Subcutaneous abdominal adipose tissue (tissue), 5 donors: Measurements from ENCODE around the gene FURIN.
"Not testable (repeated sequence)": the region's sequence is repeated elsewhere in the genome, so short reads cannot be mapped to it uniquely, and the experiment has no call there.

Experiments
- H3K27ac ChIP-seq: one replicate; pipeline ENCODE4 v1.7.0; 2013; ENCODE audit warnings: low read depth, mild to moderate bottlenecking, inconsistent platforms, low read length, moderate library complexity
- H3K27me3 ChIP-seq, 5 donors: one replicate each; pipeline ENCODE4 v1.7.0; 2013; ENCODE audit warnings: low read length in 5 of 5, inconsistent platforms in 1 of 5; ENCODE audit not compliant: control insufficient read depth in 5 of 5, insufficient read depth in 4 of 5
- H3K36me3 ChIP-seq, 5 donors: one replicate each; pipeline ENCODE4 v1.7.0; 2013; ENCODE audit warnings: low read length in 5 of 5; ENCODE audit not compliant: control insufficient read depth in 5 of 5, insufficient read depth in 5 of 5
- H3K4me1 ChIP-seq, 5 donors: one replicate each; pipeline ENCODE4 v1.7.0; 2013; ENCODE audit warnings: low read length in 5 of 5, mild to moderate bottlenecking in 3 of 5, moderate library complexity in 1 of 5; ENCODE audit not compliant: control insufficient read depth in 5 of 5, insufficient read depth in 5 of 5
- H3K4me3 ChIP-seq, 5 donors: one replicate each; pipeline ENCODE4 v1.7.0; 2013; ENCODE audit warnings: low read length in 5 of 5, low read depth in 1 of 5
- H3K9ac ChIP-seq, 5 donors: one replicate each; pipeline ENCODE4 v1.7.0; 2013; ENCODE audit warnings: low read length in 5 of 5, mild to moderate bottlenecking in 4 of 5, moderate library complexity in 3 of 5
- H3K9me3 ChIP-seq, 5 donors: one replicate each; pipeline ENCODE4 v1.7.0; 2013; ENCODE audit warnings: low read length in 5 of 5; ENCODE audit not compliant: control insufficient read depth in 5 of 5
- donor health status: healthy.
- donor health status: healthy.
- donor health status: healthy.
- donor health status: healthy.
- donor health status: healthy.

Gene FURIN

GRCh38 chr15:90905306-90906180 is 37.2 kb downstream of the FURIN start:
- Histone ChIP-seq H3K4me3 (no peak overlapping the region), H3K27me3 (no peaks in the 10 kb centered on the region), H3K9ac (no peak overlapping the region), H3K4me1 (peaks cover 7 to 49% (median 35%) of the 10 kb centered on the region in 5 donors), H3K27ac (no peak overlapping the region), H3K36me3 (peaks cover 0 to 53% (median 47%) of the 10 kb centered on the region in 5 donors), H3K9me3 (no peaks in the 10 kb centered on the region)

- no peak overlapping the region for H3K27ac ChIP-seq
- peaks cover 7 to 49% (median 35%) of the 10 kb centered on the region in 5 donors for H3K4me1 ChIP-seq
- peaks cover 0 to 61% (median 55%) of the 10 kb centered on the region in 5 donors for H3K36me3 ChIP-seq
- H3K9ac ChIP-seq = no peak overlapping the region
- H3K27me3 ChIP-seq = no peaks in the 10 kb centered on the region
- no peak overlapping the region for H3K4me3 ChIP-seq
- no peaks in the 10 kb centered on the region for H3K9me3 ChIP-seq
These were observed 37.9 kb downstream of the FURIN start for GRCh38 chr15:90906181-90906849.

- Histone ChIP-seq H3K36me3 (peaks cover 0 to 69% (median 63%) of the 10 kb centered on the region in 5 donors), H3K27ac (peak overlapping the region; percentile 32), H3K4me1 (peaks cover 7 to 44% (median 29%) of the 10 kb centered on the region in 5 donors), H3K9me3 (no peaks in the 10 kb centered on the region), H3K27me3 (no peaks in the 10 kb centered on the region), H3K9ac (peak overlapping the region in 1 of 5 donors; percentile 31), H3K4me3 (no peak overlapping the region)
These were observed 38.8 kb downstream of the FURIN start for GRCh38 chr15:90907051-90907660.

- Histone ChIP-seq H3K27me3 (no peaks in the 10 kb centered on the region), H3K4me3 (no peak overlapping the region), H3K36me3 (peaks cover 0 to 77% (median 72%) of the 10 kb centered on the region in 5 donors), H3K9ac (peak overlapping the region in 3 of 5 donors; percentile 26 to 46 (median 31)), H3K27ac (peak overlapping the region; percentile 32), H3K9me3 (no peaks in the 10 kb centered on the region), H3K4me1 (peaks cover 7 to 44% (median 29%) of the 10 kb centered on the region in 5 donors)
These were observed 39.6 kb downstream of the FURIN start for GRCh38 chr15:90907838-90908507.

- Histone ChIP-seq H3K4me1 (peaks cover 2 to 32% (median 18%) of the 10 kb centered on the region in 5 donors), H3K36me3 (peaks cover 0 to 92% (median 86%) of the 10 kb centered on the region in 5 donors)
- H3K4me3 ChIP-seq, H3K27me3 ChIP-seq, H3K9me3 ChIP-seq, H3K27ac ChIP-seq, H3K9ac ChIP-seq: not testable (repeated sequence)
These were observed 41.1 kb downstream of the FURIN start for GRCh38 chr15:90909449-90909848.

GRCh38 chr15:90909976-90910375 is 41.6 kb downstream of the FURIN start:
- Histone ChIP-seq H3K27me3 (no peaks in the 10 kb centered on the region), H3K4me3 (no peak overlapping the region), H3K27ac (no peak overlapping the region), H3K9ac (no peak overlapping the region), H3K9me3 (no peaks in the 10 kb centered on the region), H3K4me1 (peaks cover 2 to 32% (median 17%) of the 10 kb centered on the region in 5 donors), H3K36me3 (peaks cover 0 to 96% (median 89%) of the 10 kb centered on the region in 5 donors)

GRCh38 chr15:90910441-90911301 is 42.3 kb downstream of the FURIN start:
- Histone ChIP-seq H3K27me3 (no peaks in the 10 kb centered on the region), H3K4me1 (peaks cover 2 to 26% (median 20%) of the 10 kb centered on the region in 5 donors), H3K36me3 (peaks cover 0 to 96% (median 89%) of the 10 kb centered on the region in 5 donors), H3K4me3 (no peak overlapping the region), H3K9me3 (no peaks in the 10 kb centered on the region), H3K9ac (no peak overlapping the region), H3K27ac (no peak overlapping the region)

- Histone ChIP-seq H3K9ac (no peak overlapping the region), H3K4me1 (peaks cover 2 to 28% (median 16%) of the 10 kb centered on the region in 5 donors), H3K36me3 (peaks cover 0 to 96% (median 89%) of the 10 kb centered on the region in 5 donors), H3K4me3 (no peak overlapping the region), H3K27ac (no peak overlapping the region), H3K9me3 (no peaks in the 10 kb centered on the region), H3K27me3 (no peaks in the 10 kb centered on the region)
These were observed 42.9 kb downstream of the FURIN start for GRCh38 chr15:90911302-90911623.
